ENCODE data around the gene CLCN5. TPM values are rescaled to one million over a fixed set of nuclear protein-coding genes. Genes with fewer than 3 reads are reported as not detected.

The CLCN5 gene
- total and polyA plus RNA-seq, 2 experiments from 2014 or later, result 3.7 to 13.6 TPM

MicroRNAs encoded within 50 kb of the gene (microRNA counts, 767-probe panel; counts per million panel counts)
- not detected for microRNA hsa-miR-188-3p
- not detected for microRNA hsa-miR-188-5p
- not detected for microRNA hsa-miR-362-3p
- microRNA hsa-miR-362-5p, result not detected
- microRNA hsa-miR-500a-5p+hsa-miR-501-5p, result not detected
- not detected for microRNA hsa-miR-500b
- not detected for microRNA hsa-miR-501-3p
- not detected for microRNA hsa-miR-502-3p
- microRNA hsa-miR-502-5p, result not detected
- microRNA hsa-miR-532-3p, result not detected
- not detected for microRNA hsa-miR-532-5p
- microRNA hsa-miR-660-5p, result not detected

Small RNA genes within 50 kb of the gene (microRNA-seq; reads per million reads assigned to microRNA genes)
- gene MIR188 (65.5 reads per million, percentile 60 among the genes with 10 or more reads in this experiment), gene MIR362 (37.6 reads per million, percentile 51 among the genes with 10 or more reads in this experiment), gene MIR500A (8.2 reads per million, percentile 29 among the genes with 10 or more reads in this experiment), gene MIR500B (not detected), gene MIR501 (43.0 reads per million, percentile 55 among the genes with 10 or more reads in this experiment), gene MIR502 (12.4 reads per million, percentile 36 among the genes with 10 or more reads in this experiment), gene MIR532 (132 reads per million, percentile 68 among the genes with 10 or more reads in this experiment), gene MIR660 (32.3 reads per million, percentile 49 among the genes with 10 or more reads in this experiment)

Small RNA genes within 50 kb of the gene (small RNA-seq; reads per million reads assigned to genes)
- gene MIR188 (ENCODE audit: low replicate concordance) (0.07 reads per million), gene MIR362 (ENCODE audit: low replicate concordance) (3.5 reads per million, percentile 90 among the genes with 10 or more reads in this experiment), gene MIR500A (ENCODE audit: low replicate concordance) (21.2 reads per million, percentile 98 among the genes with 10 or more reads in this experiment), gene MIR500B (ENCODE audit: low replicate concordance) (0.17 reads per million), gene MIR501 (ENCODE audit: low replicate concordance) (9.6 reads per million, percentile 96 among the genes with 10 or more reads in this experiment), gene MIR502 (ENCODE audit: low replicate concordance) (0.10 reads per million), gene MIR532 (ENCODE audit: low replicate concordance) (7.1 reads per million, percentile 95 among the genes with 10 or more reads in this experiment), gene MIR660 (ENCODE audit: low replicate concordance) (1.7 reads per million, percentile 77 among the genes with 10 or more reads in this experiment), gene RNU6-421P (ENCODE audit: low replicate concordance) (not detected)

Other genes starting within 250 kb of the CLCN5 start
- not detected in 2 replicates for gene PAGE1, start 226.6 kb upstream of the CLCN5 start, total RNA-seq (2014; rRNA removed; shearing (Covaris generic))
- not detected in 2 replicates for gene PAGE1, start 226.6 kb upstream of the CLCN5 start, polyA plus RNA-seq (2016; fragmentation: Nextera tagmentation; extraction: Ambion mirVana)
- gene PAGE4, start 93.3 kb upstream of the CLCN5 start, total RNA-seq (2014; rRNA removed; shearing (Covaris generic)), result not detected in 2 replicates
- 1.4 and 1.6 TPM in 2 replicates for gene PAGE4, start 93.3 kb upstream of the CLCN5 start, polyA plus RNA-seq (2016; fragmentation: Nextera tagmentation; extraction: Ambion mirVana)
- 3.7 and 5.0 TPM in 2 replicates for gene USP27X, start 43.1 kb upstream of the CLCN5 start, total RNA-seq (2014; rRNA removed; shearing (Covaris generic))
- gene USP27X, start 43.1 kb upstream of the CLCN5 start, polyA plus RNA-seq (2016; fragmentation: Nextera tagmentation; extraction: Ambion mirVana), result 1.1 and 1.3 TPM in 2 replicates